ENCODE results near the gene DYNLRB2. TPM values are rescaled to one million over a fixed set of nuclear protein-coding genes. Genes with fewer than 3 reads are reported as not detected.

Gene DYNLRB2
- total RNA-seq, 2 experiments from 2014 or later = 0.31 TPM; not detected in 1

GRCh38 chr16:80511824-80512592, 28.8 kb upstream of the DYNLRB2 start:
- Mint-ChIP-seq H3K4me1 (ENCODE audit: low read depth) (no peaks in the 10 kb centered on the region), H3K4me3 (no peak overlapping the region), H3K27me3 (peaks cover 40% of the 10 kb centered on the region), H3K9me3 (no peaks in the 10 kb centered on the region), H3K27ac (no peak overlapping the region), H3K36me3 (ENCODE audit: low read depth) (no peaks in the 10 kb centered on the region)
- no peaks in the 10 kb centered on the region for H3K4me1 ChIP-seq (ENCODE audit: insufficient read depth, low read length)
- H3K4me3 ChIP-seq (ENCODE audit: low read length) = no peak overlapping the region
- H3K36me3 ChIP-seq (ENCODE audit: insufficient read depth, low read length) = no peaks in the 10 kb centered on the region
- intact Hi-C loops (cut with DNase I, micrococcal nuclease) = no loop called here
- no peaks in the 10 kb centered on the region for H3K9me3 ChIP-seq (ENCODE audit: control insufficient read depth in 1 of 2, insufficient read depth in 1 of 2, low read length in 2 of 2)
- ATAC-seq (ENCODE audit: poor library complexity) (no peak), DNase-seq (no peak)
- no peak overlapping the region for H3K27ac ChIP-seq (ENCODE audit: low read depth in 1 of 2, low read length in 2 of 2)
- TF ChIP-seq, protein P1, sequence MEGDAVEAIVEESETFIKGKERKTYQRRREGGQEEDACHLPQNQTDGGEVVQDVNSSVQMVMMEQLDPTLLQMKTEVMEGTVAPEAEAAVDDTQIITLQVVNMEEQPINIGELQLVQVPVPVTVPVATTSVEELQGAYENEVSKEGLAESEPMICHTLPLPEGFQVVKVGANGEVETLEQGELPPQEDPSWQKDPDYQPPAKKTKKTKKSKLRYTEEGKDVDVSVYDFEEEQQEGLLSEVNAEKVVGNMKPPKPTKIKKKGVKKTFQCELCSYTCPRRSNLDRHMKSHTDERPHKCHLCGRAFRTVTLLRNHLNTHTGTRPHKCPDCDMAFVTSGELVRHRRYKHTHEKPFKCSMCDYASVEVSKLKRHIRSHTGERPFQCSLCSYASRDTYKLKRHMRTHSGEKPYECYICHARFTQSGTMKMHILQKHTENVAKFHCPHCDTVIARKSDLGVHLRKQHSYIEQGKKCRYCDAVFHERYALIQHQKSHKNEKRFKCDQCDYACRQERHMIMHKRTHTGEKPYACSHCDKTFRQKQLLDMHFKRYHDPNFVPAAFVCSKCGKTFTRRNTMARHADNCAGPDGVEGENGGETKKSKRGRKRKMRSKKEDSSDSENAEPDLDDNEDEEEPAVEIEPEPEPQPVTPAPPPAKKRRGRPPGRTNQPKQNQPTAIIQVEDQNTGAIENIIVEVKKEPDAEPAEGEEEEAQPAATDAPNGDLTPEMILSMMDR (IDR thresholded peaks at IDR 0.05) = no peak
- POLR2A ChIA-PET = no interaction called here
- CTCF ChIA-PET = interaction anchor here (0.7 kb wide), 1 partner anchor 14 kb away, joined by 3 read pairs; no protein-coding TSS in a partner anchor
- H3K27me3 ChIP-seq (ENCODE audit: control insufficient read depth in 1 of 2, insufficient read depth in 2 of 2, low read length in 2 of 2) = peaks cover 0 to 8% of the 10 kb centered on the region in 2 experiments

- Mint-ChIP-seq H3K9me3 (no peaks in the 10 kb centered on the region), H3K27me3 (peaks cover 38% of the 10 kb centered on the region), H3K36me3 (ENCODE audit: low read depth) (no peaks in the 10 kb centered on the region), H3K4me3 (no peak overlapping the region), H3K4me1 (ENCODE audit: low read depth) (no peaks in the 10 kb centered on the region), H3K27ac (no peak overlapping the region)
- Histone ChIP-seq H3K36me3 (ENCODE audit: insufficient read depth, low read length) (no peaks in the 10 kb centered on the region), H3K4me3 (ENCODE audit: low read length) (no peak overlapping the region), H3K27ac (ENCODE audit: low read depth in 1 of 2, low read length in 2 of 2) (no peak overlapping the region), H3K9me3 (ENCODE audit: control insufficient read depth in 1 of 2, insufficient read depth in 1 of 2, low read length in 2 of 2) (no peaks in the 10 kb centered on the region), H3K4me1 (ENCODE audit: insufficient read depth, low read length) (no peaks in the 10 kb centered on the region), H3K27me3 (ENCODE audit: control insufficient read depth in 1 of 2, insufficient read depth in 2 of 2, low read length in 2 of 2) (peaks cover 0 to 8% of the 10 kb centered on the region in 2 experiments)
- ATAC-seq (ENCODE audit: poor library complexity) = no peak
- intact Hi-C loops (cut with DNase I, micrococcal nuclease) = no loop called here
- CTCF ChIA-PET = interaction anchor here (0.7 kb wide), 2 partner anchors 13 to 114 kb away, joined by 3 to 4 read pairs; no protein-coding TSS in a partner anchor
- TF ChIP-seq, protein P1 (IDR thresholded peaks at IDR 0.05) = no peak
- DNase-seq = no peak
- POLR2A ChIA-PET = no interaction called here
Measured at GRCh38 chr16:80512593-80512853, 28.3 kb upstream of the DYNLRB2 start.

- Histone ChIP-seq H3K4me1 (ENCODE audit: insufficient read depth, low read length) (peaks cover 10% of the 10 kb centered on the region), H3K36me3 (ENCODE audit: insufficient read depth, low read length) (no peaks in the 10 kb centered on the region), H3K27ac (ENCODE audit: low read depth in 1 of 2, low read length in 2 of 2) (no peak overlapping the region), H3K27me3 (ENCODE audit: control insufficient read depth in 1 of 2, insufficient read depth in 2 of 2, low read length in 2 of 2) (no peaks in the 10 kb centered on the region), H3K4me3 (ENCODE audit: low read length) (no peak overlapping the region), H3K9me3 (ENCODE audit: control insufficient read depth in 1 of 2, insufficient read depth in 1 of 2, low read length in 2 of 2) (no peaks in the 10 kb centered on the region)
- no peak for DNase-seq
- no peak overlapping the region for H3K4me3 Mint-ChIP-seq
- H3K27me3 Mint-ChIP-seq = peaks cover 25% of the 10 kb centered on the region
- peaks cover 16% of the 10 kb centered on the region for H3K4me1 Mint-ChIP-seq (ENCODE audit: low read depth)
- TF ChIP-seq, protein P1 (IDR thresholded peaks at IDR 0.05) = no peak
- no peak for ATAC-seq (ENCODE audit: poor library complexity)
- no peaks in the 10 kb centered on the region for H3K36me3 Mint-ChIP-seq (ENCODE audit: low read depth)
- ChIA-PET POLR2A (no interaction called here), CTCF (no interaction called here)
- intact Hi-C loops (cut with DNase I, micrococcal nuclease) = no loop called here
- H3K27ac Mint-ChIP-seq = no peak overlapping the region
- H3K9me3 Mint-ChIP-seq = no peaks in the 10 kb centered on the region
Measured at GRCh38 chr16:80515374-80515773, 25.4 kb upstream of the DYNLRB2 start.
